Left lung (tissue), 10 donors: ENCODE results near the gene KIF26B. TPM values are rescaled to one million over a fixed set of nuclear protein-coding genes. Genes with fewer than 3 reads are reported as not detected.

Experiments
- ATAC-seq: fragments of 200-7000 bp; cut with Tn5 transposase; one replicate; pipeline ENCODE4 v1.9.1; 2020; ENCODE audit warnings: moderate library complexity
- DNase-seq, 4 donors: peaks; one replicate each; pipeline ENCODE4 v3.0.0-alpha.2; 2013 to 2020
- H3K27ac ChIP-seq, 2 donors: fragments of 200-600 bp; sonication (generic) in 1 of 2; one replicate each; pipeline versions ENCODE4 v1.5.0 to v1.8.0; 2020 to 2021
- H3K27me3 ChIP-seq, 2 donors: fragments of 200-600 bp; sonication (generic) in 1 of 2; one replicate each; pipeline versions ENCODE4 v1.5.0 to v1.8.0; 2020 to 2021
- H3K36me3 ChIP-seq, 2 donors: fragments of 200-600 bp; sonication (generic) in 1 of 2; one replicate each; pipeline versions ENCODE4 v1.5.0 to v1.8.0; 2020 to 2021
- H3K4me1 ChIP-seq, 2 donors: fragments of 200-600 bp; one replicate each; pipeline ENCODE4 v1.8.0; 2021
- H3K4me3 ChIP-seq, 2 donors: fragments of 200-600 bp; sonication (generic) in 1 of 2; one replicate each; pipeline versions ENCODE4 v1.5.0 to v1.8.0; 2020 to 2021; ENCODE audit warnings: mild to moderate bottlenecking in 1 of 2
- H3K9me3 ChIP-seq, 2 donors: fragments of 200-600 bp; sonication (generic) in 1 of 2; one replicate each; pipeline versions ENCODE4 v1.5.0 to v1.8.0; 2020 to 2021
- intact Hi-C, 2 donors: fragments of 100-400 bp; cut with DNase I; formaldehyde crosslinking; loops; one replicate each; pipeline versions ENCODE4 v1.11.2 to v1.14.2; 2022
- polyA plus RNA-seq, 6 donors: library from polyadenylated mRNA; unstranded; fragments of 120-200 nt; gene quantifications; one replicate each; pipeline ENCODE4 v1.2.1, GENCODE V29; 2013; ENCODE audit not compliant: insufficient read length in 6 of 6
- total RNA-seq, 2 donors: library from RNA; stranded (reverse); fragmentation: NEBNext Ultra II Directional; extraction: Animal tissue kit (Norgen Biotek cat#: 25700); gene quantifications; one replicate each; pipeline ENCODE4 v1.2.1, GENCODE V29; 2021
- TF ChIP-seq, protein P1 (sequence below), 2 donors: fragments of 200-600 bp; sonication (generic) in 1 of 2; IDR thresholded peaks; one replicate each; pipeline versions ENCODE4 v1.5.0 to v1.8.0; 2021; ENCODE audit warnings: antibody characterized with exemption in 2 of 2
- donor health status: DM: no; HTN: yes; CAD: no.
- donor health status: DM: no; HTN: no; CAD: no.

The KIF26B gene
- total and polyA plus RNA-seq, 8 donors = 3.9 to 28.3 (median 6.5) TPM

GRCh38 chr1:245197911-245198379, 43.2 kb downstream of the KIF26B start:
- H3K9me3 ChIP-seq = no peaks in the 10 kb centered on the region
- no peaks in the 10 kb centered on the region for H3K36me3 ChIP-seq
- H3K4me1 ChIP-seq = no peaks in the 10 kb centered on the region
- H3K27ac ChIP-seq = no peak overlapping the region
- intact Hi-C loops = no loop called here
- no peak overlapping the region for H3K4me3 ChIP-seq
- DNase-seq = no peak
- ATAC-seq = no peak
- TF ChIP-seq, protein P1, sequence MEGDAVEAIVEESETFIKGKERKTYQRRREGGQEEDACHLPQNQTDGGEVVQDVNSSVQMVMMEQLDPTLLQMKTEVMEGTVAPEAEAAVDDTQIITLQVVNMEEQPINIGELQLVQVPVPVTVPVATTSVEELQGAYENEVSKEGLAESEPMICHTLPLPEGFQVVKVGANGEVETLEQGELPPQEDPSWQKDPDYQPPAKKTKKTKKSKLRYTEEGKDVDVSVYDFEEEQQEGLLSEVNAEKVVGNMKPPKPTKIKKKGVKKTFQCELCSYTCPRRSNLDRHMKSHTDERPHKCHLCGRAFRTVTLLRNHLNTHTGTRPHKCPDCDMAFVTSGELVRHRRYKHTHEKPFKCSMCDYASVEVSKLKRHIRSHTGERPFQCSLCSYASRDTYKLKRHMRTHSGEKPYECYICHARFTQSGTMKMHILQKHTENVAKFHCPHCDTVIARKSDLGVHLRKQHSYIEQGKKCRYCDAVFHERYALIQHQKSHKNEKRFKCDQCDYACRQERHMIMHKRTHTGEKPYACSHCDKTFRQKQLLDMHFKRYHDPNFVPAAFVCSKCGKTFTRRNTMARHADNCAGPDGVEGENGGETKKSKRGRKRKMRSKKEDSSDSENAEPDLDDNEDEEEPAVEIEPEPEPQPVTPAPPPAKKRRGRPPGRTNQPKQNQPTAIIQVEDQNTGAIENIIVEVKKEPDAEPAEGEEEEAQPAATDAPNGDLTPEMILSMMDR (IDR thresholded peaks at IDR 0.05) = no peak
- H3K27me3 ChIP-seq = no peaks in the 10 kb centered on the region

- TF ChIP-seq, protein P1 (IDR thresholded peaks at IDR 0.05) = no peak
- Histone ChIP-seq H3K4me1 (no peaks in the 10 kb centered on the region), H3K36me3 (no peaks in the 10 kb centered on the region), H3K27ac (no peak overlapping the region), H3K9me3 (no peaks in the 10 kb centered on the region), H3K4me3 (no peak overlapping the region), H3K27me3 (no peaks in the 10 kb centered on the region)
- ATAC-seq = no peak
- intact Hi-C loops = no loop called here
- DNase-seq = no peak
These were observed 44.1 kb downstream of the KIF26B start for GRCh38 chr1:245198748-245199516.

GRCh38 chr1:245200146-245200545, 45.4 kb downstream of the KIF26B start:
- intact Hi-C loops = no loop called here
- H3K27ac ChIP-seq = no peak overlapping the region
- no peak overlapping the region for H3K4me3 ChIP-seq
- no peaks in the 10 kb centered on the region for H3K4me1 ChIP-seq
- TF ChIP-seq, protein P1 (IDR thresholded peaks at IDR 0.05) = no peak
- no peaks in the 10 kb centered on the region for H3K36me3 ChIP-seq
- H3K27me3 ChIP-seq = no peaks in the 10 kb centered on the region
- DNase-seq (no peak), ATAC-seq (no peak)
- H3K9me3 ChIP-seq = no peaks in the 10 kb centered on the region

DNA sequence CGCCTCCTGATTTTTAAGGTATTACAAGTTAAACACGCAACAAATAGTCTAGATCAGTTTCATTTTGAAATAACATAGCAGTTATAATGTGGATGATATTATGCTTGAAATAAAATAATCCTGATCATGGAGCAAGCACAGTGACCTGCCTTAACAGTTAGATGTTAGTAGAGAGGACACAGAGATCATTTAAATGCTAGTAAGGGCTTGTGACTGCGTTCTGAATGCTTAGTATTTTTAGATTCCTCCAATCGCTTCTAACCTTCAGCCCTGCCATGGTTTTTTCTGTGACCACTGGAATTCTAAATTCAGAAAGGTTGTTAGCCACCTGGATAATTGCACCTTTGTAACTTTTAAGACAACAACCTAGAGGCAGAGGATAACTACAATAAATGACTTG, 46.4 kb downstream of the KIF26B start:
- Histone ChIP-seq H3K4me3 (no peak overlapping the region), H3K36me3 (no peaks in the 10 kb centered on the region), H3K27me3 (no peaks in the 10 kb centered on the region), H3K4me1 (no peaks in the 10 kb centered on the region), H3K27ac (no peak overlapping the region), H3K9me3 (peaks cover 0 to 5% of the 10 kb centered on the region in 2 donors)
- no peak for ATAC-seq
- no peak for DNase-seq
- intact Hi-C loops = no loop called here
- TF ChIP-seq, protein P1 (IDR thresholded peaks at IDR 0.05) = no peak

GRCh38 chr1:245201827-245202226, 47.0 kb downstream of the KIF26B start:
- intact Hi-C loops = no loop called here
- H3K4me1 ChIP-seq = no peaks in the 10 kb centered on the region
- no peak for ATAC-seq
- no peaks in the 10 kb centered on the region for H3K36me3 ChIP-seq
- H3K9me3 ChIP-seq = peaks cover 0 to 11% of the 10 kb centered on the region in 2 donors
- H3K4me3 ChIP-seq = no peak overlapping the region
- TF ChIP-seq, protein P1 (IDR thresholded peaks at IDR 0.05) = no peak
- no peaks in the 10 kb centered on the region for H3K27me3 ChIP-seq
- no peak for DNase-seq
- H3K27ac ChIP-seq = no peak overlapping the region
